ENCODE results near the gene TOP1.

The TOP1 gene

DNA sequence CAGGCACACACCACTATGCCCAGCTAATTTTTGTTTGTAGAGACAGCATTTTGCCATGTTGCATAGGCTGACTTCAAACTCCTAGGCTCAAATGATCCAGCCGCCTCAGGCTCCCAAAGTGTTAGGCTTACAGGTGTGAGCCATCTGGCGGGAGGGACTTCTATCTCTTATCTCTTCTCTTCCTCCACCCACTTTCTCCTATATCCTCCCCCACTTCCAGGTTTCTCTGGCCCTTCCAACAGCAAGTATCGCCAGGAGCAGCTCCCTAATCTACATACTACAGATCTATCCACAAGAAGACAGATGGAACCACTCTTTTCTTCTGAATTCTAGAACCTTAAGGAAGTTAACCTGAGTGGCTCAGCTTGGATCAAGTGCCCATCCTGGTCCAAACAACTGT lies 5.1 kb upstream of the TOP1 start:
- Histone ChIP-seq H3K4me3 (ENCODE audit: low read depth, low read length) (no peak overlapping the region), H3K36me3 (ENCODE audit: control insufficient read depth in 2 of 2, insufficient read depth in 1 of 2, low read length in 2 of 2) (no peaks in the 10 kb centered on the region), H3K27ac (ENCODE audit: extremely low read depth, low read depth, low read length) (no peak overlapping the region), H3K4me1 (ENCODE audit: control insufficient read depth, insufficient read depth, low read length) (no peaks in the 10 kb centered on the region), H3K9me3 (ENCODE audit: control insufficient read depth, insufficient read depth, low read depth, low read length) (no peaks in the 10 kb centered on the region)
- POLR2A ChIA-PET = no interaction called here
- CTCF ChIA-PET = interaction anchor here (2.2 kb wide), 1 partner anchor 32 kb away, joined by 8 read pairs; no protein-coding TSS in a partner anchor
- TF ChIP-seq MZF1 (tag by site-specific recombination; IDR thresholded peaks at IDR 0.05; ENCODE audit: borderline replicate concordance) (no peak), ZNF221 (tag by site-specific recombination; IDR thresholded peaks at IDR 0.05; ENCODE audit: borderline replicate concordance) (no peak), ZSCAN18 (tag by site-specific recombination; IDR thresholded peaks at IDR 0.05) (no peak), HOXD13 (CRISPR knock-in tag; IDR thresholded peaks at IDR 0.05; ENCODE audit: borderline replicate concordance) (no peak), ZNF701 (tag by site-specific recombination; IDR thresholded peaks at IDR 0.05) (no peak), ZNF433 (tag by site-specific recombination; IDR thresholded peaks at IDR 0.05; ENCODE audit: low read depth) (no peak), BCL11A (tag by site-specific recombination; IDR thresholded peaks at IDR 0.05; ENCODE audit: low read depth) (no peak), ZFP41 (tag by site-specific recombination; IDR thresholded peaks at IDR 0.05; ENCODE audit: borderline replicate concordance) (no peak), MYNN (tag by site-specific recombination; IDR thresholded peaks at IDR 0.05; ENCODE audit: borderline replicate concordance) (no peak), ZNF324 (tag by site-specific recombination; IDR thresholded peaks at IDR 0.05) (no peak), ZNF830 (tag by site-specific recombination; IDR thresholded peaks at IDR 0.05; ENCODE audit: low read depth) (no peak), ZNF639 (tag by site-specific recombination; IDR thresholded peaks at IDR 0.05) (no peak), ZNF645 (tag by site-specific recombination; IDR thresholded peaks at IDR 0.05) (no peak), ZNF311 (tag by site-specific recombination; IDR thresholded peaks at IDR 0.05; ENCODE audit: borderline replicate concordance) (no peak), ZNF341 (tag by site-specific recombination; IDR thresholded peaks at IDR 0.05; ENCODE audit: low read depth) (no peak), ZNF37A (tag by site-specific recombination; IDR thresholded peaks at IDR 0.05) (no peak), ZNF24 (tag by site-specific recombination; IDR thresholded peaks at IDR 0.05) (no peak), ZNF624 (tag by site-specific recombination; IDR thresholded peaks at IDR 0.05) (no peak)
- TF ChIP-seq, protein P1, sequence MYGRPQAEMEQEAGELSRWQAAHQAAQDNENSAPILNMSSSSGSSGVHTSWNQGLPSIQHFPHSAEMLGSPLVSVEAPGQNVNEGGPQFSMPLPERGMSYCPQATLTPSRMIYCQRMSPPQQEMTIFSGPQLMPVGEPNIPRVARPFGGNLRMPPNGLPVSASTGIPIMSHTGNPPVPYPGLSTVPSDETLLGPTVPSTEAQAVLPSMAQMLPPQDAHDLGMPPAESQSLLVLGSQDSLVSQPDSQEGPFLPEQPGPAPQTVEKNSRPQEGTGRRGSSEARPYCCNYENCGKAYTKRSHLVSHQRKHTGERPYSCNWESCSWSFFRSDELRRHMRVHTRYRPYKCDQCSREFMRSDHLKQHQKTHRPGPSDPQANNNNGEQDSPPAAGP (tag by site-specific recombination; IDR thresholded peaks at IDR 0.05) = no peak

DNA sequence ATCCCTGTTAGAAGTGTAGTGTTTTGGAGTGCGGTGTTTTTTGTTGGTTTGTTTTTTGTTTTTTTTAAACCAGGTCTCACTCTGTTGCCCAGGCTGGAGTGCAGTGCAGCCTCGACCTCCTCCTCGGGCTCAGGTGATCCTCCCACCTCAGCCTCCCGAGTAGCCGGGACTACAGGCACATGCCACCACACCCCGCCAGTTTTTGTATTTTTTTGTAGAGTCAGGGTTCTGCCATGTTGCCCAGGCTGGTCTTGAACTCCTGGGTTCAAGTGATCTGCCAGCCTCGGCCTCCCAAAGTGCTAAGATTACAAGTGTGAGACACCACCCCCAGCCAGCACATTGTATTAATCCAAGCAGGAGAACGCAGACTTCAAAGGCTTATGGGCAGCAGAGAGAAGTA lies 1.3 kb upstream of the TOP1 start:
- Histone ChIP-seq H3K4me3 (ENCODE audit: low read depth, low read length) (no peak overlapping the region), H3K36me3 (ENCODE audit: control insufficient read depth in 2 of 2, insufficient read depth in 1 of 2, low read length in 2 of 2) (peaks cover 0 to 10% of the 10 kb centered on the region in 2 experiments; a peak in 1 of 3 replicates), H3K9me3 (ENCODE audit: control insufficient read depth, insufficient read depth, low read depth, low read length) (no peaks in the 10 kb centered on the region), H3K4me1 (ENCODE audit: control insufficient read depth, insufficient read depth, low read length) (peaks cover 6% of the 10 kb centered on the region; the same call in 1 of the 2 replicates), H3K27ac (ENCODE audit: extremely low read depth, low read depth, low read length) (no peak overlapping the region)
- POLR2A ChIA-PET = interaction anchor here (1.1 to 1.4 kb wide), 4 partner anchors 10 to 37 kb away, joined by 3 to 6 read pairs (median 3); no protein-coding TSS in a partner anchor
- CTCF ChIA-PET = interaction anchor here (1.2 kb wide), 1 partner anchor 9 kb away, joined by 3 read pairs; no protein-coding TSS in a partner anchor
- TF ChIP-seq ZNF704 (tag by site-specific recombination; IDR thresholded peaks at IDR 0.05) (no peak), ZNF280C (tag by site-specific recombination; IDR thresholded peaks at IDR 0.05) (no peak), ZNF585B (tag by site-specific recombination; IDR thresholded peaks at IDR 0.05) (no peak), ZNF555 (tag by site-specific recombination; conservative IDR thresholded peaks at IDR 0.05) (no peak), ZNF214 (tag by site-specific recombination; IDR thresholded peaks at IDR 0.05; ENCODE audit: borderline replicate concordance) (no peak), ZNF510 (tag by site-specific recombination; IDR thresholded peaks at IDR 0.05; ENCODE audit: insufficient replicate concordance) (no peak)

Data from HEK293 (cell line).